ENCODE measurements around the gene WDFY1.

WDFY1 gene

DNA sequence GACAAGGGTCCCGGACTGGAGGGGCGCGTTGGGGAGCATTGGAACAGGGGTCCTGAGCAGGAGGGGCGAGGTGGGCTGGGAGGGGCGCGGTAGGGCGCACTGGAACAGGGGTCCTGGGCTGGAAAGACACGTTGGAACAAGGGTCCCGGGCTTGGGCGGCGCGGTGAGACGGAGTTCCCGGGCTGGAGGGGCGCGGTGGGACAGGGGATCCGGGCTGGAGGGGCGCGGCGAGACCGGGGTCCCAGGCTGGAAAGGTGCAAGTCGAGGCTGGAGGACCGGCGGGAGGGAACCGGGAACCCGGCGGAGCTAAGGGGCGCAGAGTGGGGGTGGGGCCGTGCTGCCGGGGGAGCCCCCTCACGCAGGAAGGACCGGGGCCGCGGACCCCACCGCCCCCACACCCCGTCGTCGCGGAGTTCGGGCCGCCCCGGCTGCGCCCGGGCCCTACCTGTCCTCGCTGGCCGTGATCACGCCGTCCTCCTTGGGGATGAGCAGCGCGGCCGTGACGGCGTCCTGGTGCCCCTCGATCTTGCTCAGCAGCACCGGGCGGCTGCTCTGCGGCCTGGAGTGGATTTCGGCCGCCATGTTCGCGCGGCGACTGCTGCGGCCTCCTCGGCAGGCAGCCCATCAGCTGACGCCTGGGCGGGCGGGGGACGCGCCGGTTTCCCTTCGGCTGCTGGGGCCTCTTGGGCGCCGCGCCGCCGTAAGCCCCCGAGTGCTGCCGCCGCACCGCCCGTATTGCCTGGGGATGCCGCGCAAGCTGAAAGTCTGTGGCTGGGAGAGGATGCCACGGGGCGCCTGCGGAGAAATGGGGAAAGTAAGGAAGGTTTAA lies at the start of gene WDFY1:
TSS of gene WDFY1 (minus strand) at position 633 of the 829 bp plus-strand sequence. CDS start at position 582, 51 bp downstream.
- DNase-seq = peak; percentile 60 to 87

- no peak for DNase-seq
Observed at GRCh38 chr2:223994562-223995162, 49.5 kb upstream of the WDFY1 start.

DNA sequence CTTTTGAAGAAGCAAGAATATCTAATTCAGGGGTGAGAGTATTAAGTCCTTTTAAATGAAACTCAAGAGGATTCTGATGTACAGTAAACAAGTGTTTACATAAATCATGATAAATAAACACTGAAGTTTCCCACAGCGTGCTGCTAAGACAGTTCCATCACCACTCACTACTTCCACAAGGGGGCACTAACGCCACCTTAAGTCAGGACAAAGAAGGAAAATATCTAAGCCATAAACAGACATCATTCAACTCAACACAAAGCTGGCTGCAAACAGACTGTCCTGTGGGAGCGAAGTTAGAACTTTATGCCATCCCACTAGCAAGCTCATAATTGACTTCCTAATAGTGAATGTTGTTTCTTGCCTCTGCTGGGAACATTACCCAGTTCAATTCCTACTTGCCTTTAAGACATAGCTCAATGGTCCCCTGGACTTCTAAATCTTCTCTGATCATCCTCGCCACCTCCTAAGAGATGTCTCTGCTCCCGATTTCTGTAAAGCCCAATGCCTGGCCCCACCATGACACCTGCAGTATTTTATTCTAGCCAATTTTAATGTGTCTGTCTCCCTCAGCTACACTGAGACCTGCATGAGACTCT lies 48.6 kb upstream of the WDFY1 start:
- DNase-seq = peak; percentile 43 to 79

GRCh38 chr2:223991611-223992010 lies 46.5 kb upstream of the WDFY1 start:
- DNase-seq = no peak

DNA sequence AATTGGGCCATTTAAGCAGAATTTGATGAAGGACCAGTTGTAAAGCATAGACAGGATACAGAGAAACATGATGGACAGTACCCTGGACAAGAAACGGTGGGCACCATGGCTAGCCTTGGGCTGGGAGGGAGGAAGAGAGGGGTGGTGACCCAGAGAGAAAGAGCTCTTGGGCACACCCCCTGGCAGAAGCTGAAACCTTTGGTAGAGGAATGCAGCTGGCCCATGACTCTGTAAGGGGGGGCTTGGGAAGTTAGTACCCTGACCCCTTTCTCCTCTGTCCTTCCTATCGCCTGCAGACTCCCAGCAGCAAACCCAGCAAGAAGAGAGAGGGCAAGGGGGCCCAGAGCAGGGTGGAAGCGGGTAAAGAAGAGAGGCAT lies 44.7 kb upstream of the WDFY1 start:
- no peak for DNase-seq

- DNase-seq = no peak
Observed at GRCh38 chr2:223989206-223989855, 44.2 kb upstream of the WDFY1 start.

DNA sequence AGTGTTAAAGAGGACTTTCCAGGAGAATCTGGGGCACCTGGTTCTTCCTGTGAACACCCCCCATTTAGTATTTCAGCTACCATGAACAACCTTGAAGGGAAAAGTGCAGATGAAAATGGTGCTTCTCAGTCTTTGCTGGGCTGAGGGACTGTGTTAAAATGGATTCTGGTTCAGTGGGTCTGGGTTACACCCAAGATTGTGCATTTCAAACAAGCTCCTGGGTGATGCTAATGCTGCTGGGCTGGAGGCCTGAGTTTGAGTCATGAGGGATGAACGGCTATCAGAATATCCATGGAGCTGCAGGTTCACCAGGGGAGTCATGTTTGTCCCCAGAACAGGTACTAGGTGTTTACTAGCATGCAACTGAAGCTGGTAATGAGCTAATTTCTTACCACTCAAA lies 36.1 kb upstream of the WDFY1 start:
- no peak for DNase-seq

DNA sequence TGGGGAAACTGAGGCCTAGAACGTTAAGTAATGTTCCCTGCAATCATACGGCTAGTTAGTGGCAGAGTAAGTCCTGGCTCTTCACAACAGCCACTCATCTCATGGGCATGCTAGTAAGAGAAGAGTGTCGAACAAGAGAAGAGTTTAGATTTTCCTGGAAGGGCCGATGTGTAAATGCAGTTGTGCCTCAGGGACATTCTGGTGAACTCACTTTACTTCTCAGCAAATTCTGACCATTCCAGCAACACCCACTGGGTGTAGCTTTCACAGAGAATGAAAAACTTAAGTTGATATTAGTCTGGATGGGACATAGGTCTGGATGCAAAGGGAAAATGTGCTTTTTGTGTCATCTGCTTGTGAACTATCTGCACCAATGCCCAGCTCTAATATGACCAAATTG lies 35.7 kb upstream of the WDFY1 start:
- DNase-seq = no peak

- no peak for DNase-seq
Observed at GRCh38 chr2:223980397-223980735, 35.2 kb upstream of the WDFY1 start.

GRCh38 chr2:223979730-223980396 lies 34.7 kb upstream of the WDFY1 start:
- DNase-seq = no peak

GRCh38 chr2:223978451-223978850 lies 33.3 kb upstream of the WDFY1 start:
- DNase-seq = no peak

- DNase-seq = no peak
Observed at GRCh38 chr2:223976635-223977226, 31.6 kb upstream of the WDFY1 start.

DNA sequence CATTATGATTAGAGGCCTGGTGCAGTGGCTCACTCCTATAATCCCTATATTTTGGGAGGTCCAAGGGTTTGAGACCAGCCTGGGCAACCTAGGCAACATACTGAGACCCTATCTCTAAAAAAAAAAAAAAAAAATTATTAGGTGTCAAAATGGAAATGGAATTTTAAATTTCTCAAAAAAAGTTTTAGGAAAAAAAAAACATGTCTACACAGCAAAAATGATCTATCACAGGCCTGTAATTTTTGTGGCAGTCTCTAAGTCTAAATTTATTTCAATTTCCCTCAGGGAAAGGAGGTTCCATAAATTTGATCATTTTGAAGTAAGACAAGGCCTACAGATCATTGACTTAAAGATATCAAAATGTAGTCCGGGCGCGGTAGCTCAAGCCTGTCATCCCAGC lies 28.5 kb upstream of the WDFY1 start:
- DNase-seq = no peak

DNA sequence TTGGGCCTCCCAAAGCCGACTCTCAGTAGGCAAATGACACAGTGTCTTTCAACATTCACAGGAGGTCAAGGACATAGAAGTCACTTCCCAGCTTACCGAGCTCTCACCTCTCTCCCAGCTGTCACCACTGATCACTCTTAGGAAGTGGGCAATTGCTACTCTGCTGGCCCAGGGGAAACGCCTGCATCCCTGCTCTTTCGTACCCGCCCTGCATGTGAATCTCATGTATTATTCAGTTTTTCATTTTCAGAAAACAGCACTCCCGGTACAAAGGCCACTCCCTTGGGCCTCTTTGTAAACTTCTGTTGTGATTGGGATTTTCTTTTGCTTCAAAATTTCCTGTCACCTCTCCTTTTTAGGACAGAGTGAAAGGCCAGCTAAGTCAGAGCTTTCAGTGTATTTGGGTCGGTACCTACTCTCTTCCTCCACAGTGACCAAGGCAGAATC lies 27.5 kb upstream of the WDFY1 start:
- no peak for DNase-seq

DNA sequence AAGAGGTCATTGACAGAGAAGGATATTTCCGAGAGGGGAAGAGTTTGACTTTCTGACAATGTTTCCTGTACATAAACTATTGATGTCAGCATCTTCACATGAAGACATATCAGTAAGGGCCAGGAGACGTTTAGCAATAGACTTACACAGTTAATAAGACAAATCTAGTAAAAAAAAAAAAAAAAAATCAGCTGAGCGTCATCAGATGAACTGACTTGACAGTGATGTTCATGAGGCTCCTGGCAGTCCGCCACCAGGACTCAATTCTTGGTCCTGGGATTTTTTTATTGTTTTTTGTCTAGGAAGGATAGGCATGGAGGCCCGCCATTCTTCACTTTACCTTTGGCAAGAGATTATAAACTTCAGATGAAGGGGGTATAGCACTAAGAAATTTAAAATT lies 26.6 kb upstream of the WDFY1 start:
- DNase-seq = no peak

DNA sequence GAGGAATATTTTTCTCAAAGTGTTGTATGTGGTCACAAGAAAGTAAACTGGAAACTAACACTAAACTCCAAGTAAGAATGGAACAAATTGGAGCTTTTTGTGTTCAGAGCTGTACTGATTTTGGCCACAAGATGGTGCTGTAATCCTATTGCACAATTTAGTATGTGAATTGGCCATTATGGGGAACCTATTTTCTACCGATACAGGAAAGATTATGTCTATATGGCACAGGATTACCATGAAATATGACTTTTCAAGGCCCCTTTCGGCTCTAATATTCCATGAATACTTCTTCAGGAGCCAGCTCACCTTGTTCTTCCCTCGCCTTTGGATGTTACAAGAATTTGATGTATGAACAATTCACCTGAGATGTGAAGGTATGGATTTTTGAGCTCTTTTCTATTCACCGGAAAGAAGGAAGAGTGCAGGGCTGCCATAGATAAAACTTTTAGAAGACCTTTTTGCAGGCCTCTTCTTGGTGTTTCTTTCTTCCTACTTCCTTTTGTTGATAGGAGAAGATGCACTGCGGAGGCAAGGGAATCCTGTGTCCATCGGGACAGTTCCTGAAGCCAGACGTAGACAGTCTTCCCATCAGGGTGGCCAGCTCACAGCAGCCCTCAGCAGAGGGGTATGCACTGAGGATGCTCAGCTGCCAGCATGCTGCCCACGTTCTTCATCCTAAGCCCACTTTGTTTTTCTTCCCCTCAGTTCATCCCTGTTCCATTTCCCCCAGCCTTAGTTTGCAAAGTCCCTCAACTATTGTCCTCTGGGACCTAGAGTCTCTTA lies 25.4 kb upstream of the WDFY1 start:
- DNase-seq = peak; percentile 11 to 70

- DNase-seq = no peak
Observed at GRCh38 chr2:223969856-223970255, 24.7 kb upstream of the WDFY1 start.

GRCh38 chr2:223969315-223969714 lies 24.2 kb upstream of the WDFY1 start:
- no peak for DNase-seq

DNA sequence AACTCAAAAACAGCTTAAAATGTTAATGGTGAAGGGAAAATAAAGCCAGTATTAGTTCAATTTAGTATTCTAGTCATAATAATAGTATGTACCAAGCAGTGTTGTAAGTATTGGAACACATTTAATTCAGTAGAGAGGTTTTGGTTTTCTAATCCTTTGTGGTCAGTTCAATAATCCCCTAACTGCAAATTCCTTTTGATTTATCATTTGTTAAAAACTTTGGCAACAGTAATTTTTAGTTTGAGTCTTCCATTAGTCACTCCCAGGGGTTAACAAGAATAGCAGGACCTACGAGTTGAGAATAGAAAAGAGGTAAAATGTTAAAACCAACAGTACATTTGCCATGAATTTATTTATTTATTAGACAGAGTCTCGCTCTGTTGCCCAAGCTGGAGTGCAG lies 22.8 kb upstream of the WDFY1 start:
- DNase-seq = no peak

DNA sequence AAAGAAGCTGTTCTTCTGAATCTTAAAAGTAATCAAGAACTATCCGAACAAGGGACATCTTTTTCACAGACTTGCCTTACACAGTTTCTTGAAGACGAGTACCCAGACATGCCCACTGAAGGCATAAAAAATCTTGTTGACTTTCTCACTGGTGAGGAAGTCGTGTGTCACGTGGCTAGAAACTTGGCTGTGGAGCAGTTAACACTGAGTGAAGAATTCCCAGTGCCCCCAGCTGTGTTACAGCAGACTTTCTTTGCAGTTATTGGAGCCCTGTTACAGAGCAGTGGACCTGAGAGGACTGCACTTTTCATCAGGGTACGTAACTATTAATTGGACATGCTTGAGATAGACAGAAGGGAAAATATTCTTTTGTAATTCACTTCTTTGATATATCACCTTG lies 14.6 kb upstream of the WDFY1 start:
- no peak for DNase-seq

- DNase-seq = peak; percentile 86 to 96
Observed at GRCh38 chr2:223957092-223957851, 12.1 kb upstream of the WDFY1 start, which contains the start of gene MRPL44. TSS of gene MRPL44 (plus strand) at chr2:223957463. CDS start at chr2:223957473, 10 bp downstream.
